ENCODE results near the gene ZNF555. TPM values are rescaled to one million over a fixed set of nuclear protein-coding genes. Genes with fewer than 3 reads are reported as not detected.
"Not testable (repeated sequence)": the region's sequence is repeated elsewhere in the genome, so short reads cannot be mapped to it uniquely, and the experiment has no call there.

The ZNF555 gene
- total RNA-seq = 6.9 TPM
- long read RNA-seq, full-length matches to known transcripts = 6 of 9 reads
- long read RNA-seq, partial matches to known transcripts = 1 of 9 reads
- long read RNA-seq, other reads (novel, unspliced or antisense) = 2 of 9 reads

DNA sequence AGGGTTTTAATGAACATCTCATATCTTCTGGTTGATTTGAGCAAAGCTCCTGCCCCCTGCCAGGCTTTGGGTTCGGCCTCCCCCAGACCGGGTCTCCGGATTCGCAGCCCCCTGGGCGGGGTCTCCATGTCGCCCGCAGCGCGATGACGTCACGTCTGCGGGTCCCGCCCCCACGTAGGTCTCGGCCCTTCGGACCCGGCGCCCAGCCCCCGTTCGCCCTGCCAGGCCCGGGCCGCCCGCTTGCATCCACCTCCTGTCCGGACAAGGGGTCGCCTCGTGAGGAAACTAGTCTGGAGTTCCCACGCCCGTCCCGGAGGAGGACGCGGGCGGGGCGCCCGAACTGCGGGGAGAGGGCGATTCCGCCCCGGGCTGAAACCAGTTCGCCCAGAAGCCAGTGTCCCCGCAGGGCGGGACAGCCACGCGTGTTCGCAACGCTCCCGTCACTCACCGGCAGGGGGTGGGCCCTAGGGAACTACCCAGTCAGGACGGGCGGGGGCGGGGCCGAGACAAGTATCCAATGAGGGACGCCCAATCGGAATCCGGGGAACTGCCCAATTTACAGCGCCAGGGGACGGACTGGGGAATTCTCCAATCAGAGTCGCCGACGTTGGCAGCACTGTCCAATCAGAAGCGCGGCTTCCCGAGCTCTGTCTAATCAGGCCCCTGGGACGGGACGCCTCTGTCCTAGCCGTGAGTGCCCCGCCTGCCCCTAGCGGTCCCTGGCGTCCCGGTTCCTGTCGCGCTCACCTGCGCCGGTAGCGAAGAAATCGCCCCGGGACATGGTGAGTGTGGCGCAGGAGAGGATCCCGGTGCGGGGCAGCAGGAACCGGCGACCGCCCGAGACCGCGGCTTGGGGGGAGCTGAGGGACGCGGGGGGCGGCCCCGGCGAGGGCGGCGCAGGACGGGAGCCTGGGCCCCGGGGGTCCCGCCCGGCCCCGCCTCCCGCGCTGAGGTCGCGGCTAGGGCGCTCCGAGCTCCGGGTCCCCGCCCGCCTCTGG lies at the start of gene ZNF555:
TSS of gene ZNF555 (plus strand) at position 682 of the 998 bp plus-strand sequence. CDS start at position 780, 98 bp downstream.
- H3K4me3 ChIP-seq = peak within 1 kb of the TSS; percentile 86
- H3K27ac ChIP-seq = peak within 1 kb of the TSS; percentile 93
- DNase-seq = peak; percentile 100
- ATAC-seq = peak; percentile 99
- no peaks in the 10 kb centered on the region for H3K27me3 ChIP-seq
- H3K36me3 ChIP-seq = no peaks in the 10 kb centered on the region
- TF ChIP-seq, protein P1, sequence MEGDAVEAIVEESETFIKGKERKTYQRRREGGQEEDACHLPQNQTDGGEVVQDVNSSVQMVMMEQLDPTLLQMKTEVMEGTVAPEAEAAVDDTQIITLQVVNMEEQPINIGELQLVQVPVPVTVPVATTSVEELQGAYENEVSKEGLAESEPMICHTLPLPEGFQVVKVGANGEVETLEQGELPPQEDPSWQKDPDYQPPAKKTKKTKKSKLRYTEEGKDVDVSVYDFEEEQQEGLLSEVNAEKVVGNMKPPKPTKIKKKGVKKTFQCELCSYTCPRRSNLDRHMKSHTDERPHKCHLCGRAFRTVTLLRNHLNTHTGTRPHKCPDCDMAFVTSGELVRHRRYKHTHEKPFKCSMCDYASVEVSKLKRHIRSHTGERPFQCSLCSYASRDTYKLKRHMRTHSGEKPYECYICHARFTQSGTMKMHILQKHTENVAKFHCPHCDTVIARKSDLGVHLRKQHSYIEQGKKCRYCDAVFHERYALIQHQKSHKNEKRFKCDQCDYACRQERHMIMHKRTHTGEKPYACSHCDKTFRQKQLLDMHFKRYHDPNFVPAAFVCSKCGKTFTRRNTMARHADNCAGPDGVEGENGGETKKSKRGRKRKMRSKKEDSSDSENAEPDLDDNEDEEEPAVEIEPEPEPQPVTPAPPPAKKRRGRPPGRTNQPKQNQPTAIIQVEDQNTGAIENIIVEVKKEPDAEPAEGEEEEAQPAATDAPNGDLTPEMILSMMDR (IDR thresholded peaks at IDR 0.05) = peak; percentile 54
- peaks cover under 1% of the 10 kb centered on the region for H3K9me3 ChIP-seq
- intact Hi-C loops (cut with DNase I) = no loop called here
- peaks cover 10% of the 10 kb centered on the region for H3K4me1 ChIP-seq

DNA sequence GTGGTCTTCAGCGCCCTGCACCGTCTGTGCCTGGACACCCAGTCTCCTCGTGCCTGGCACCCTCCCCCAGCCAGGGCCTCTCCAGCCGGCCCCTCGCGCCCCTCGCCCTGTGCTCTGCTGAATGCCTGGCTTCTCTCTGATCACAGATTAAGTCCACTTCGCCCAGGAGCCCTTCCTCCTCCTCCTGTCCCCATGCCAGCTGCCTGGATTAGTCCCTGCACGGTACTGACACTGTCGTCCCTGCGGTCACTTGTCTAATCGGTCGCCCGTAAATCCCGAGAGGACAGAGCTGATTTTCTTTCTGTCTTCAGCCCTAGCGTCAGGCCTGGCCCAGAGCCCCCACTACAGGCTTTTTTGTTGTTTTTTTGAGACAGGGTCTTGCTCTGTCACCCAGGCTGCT lies 49.4 kb upstream of the ZNF555 start:
- no peak overlapping the region for H3K27ac ChIP-seq
- ATAC-seq (no peak), DNase-seq (no peak)
- TF ChIP-seq, protein P1 (IDR thresholded peaks at IDR 0.05) = no peak
- no peaks in the 10 kb centered on the region for H3K27me3 ChIP-seq
- intact Hi-C loops (cut with DNase I) = no loop called here
- H3K9me3 ChIP-seq = no peaks in the 10 kb centered on the region
- H3K36me3 ChIP-seq = peaks cover 21% of the 10 kb centered on the region
- no peak overlapping the region for H3K4me3 ChIP-seq
- no peaks in the 10 kb centered on the region for H3K4me1 ChIP-seq

- H3K27me3 ChIP-seq; intact Hi-C loops (cut with DNase I); ATAC-seq; H3K27ac ChIP-seq; H3K4me1 ChIP-seq; H3K9me3 ChIP-seq; DNase-seq; H3K4me3 ChIP-seq: not testable (repeated sequence)
- H3K36me3 ChIP-seq = peaks cover 21% of the 10 kb centered on the region
Observed at GRCh38 chr19:2792666-2793065, 48.6 kb upstream of the ZNF555 start.

DNA sequence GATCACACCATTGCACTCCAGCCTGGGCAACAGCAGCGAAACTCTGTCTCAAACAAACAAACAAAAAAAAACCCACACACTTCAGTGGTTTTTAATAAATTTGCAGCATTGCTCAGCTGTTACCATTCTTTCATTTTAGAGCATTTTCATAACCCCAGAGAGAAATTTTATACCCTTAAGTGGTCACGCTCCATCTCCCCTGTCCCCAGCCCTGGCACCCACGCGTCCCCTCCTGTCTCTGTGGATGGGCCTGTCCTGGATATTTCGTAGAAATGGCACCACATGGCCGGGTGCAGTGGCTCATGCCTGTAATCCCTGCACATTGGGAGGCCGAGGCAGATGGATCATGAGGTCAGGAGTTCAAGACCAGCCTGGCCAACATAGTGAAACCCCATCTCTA lies 48.1 kb upstream of the ZNF555 start:
- Histone ChIP-seq H3K9me3 (no peaks in the 10 kb centered on the region), H3K27me3 (no peaks in the 10 kb centered on the region), H3K4me1 (no peaks in the 10 kb centered on the region), H3K36me3 (peaks cover 23% of the 10 kb centered on the region), H3K27ac (no peak overlapping the region), H3K4me3 (no peak overlapping the region)
- no peak for DNase-seq
- TF ChIP-seq, protein P1 (IDR thresholded peaks at IDR 0.05) = no peak
- ATAC-seq = no peak
- intact Hi-C loops (cut with DNase I) = no loop called here

GRCh38 chr19:2793577-2793976 lies 47.7 kb upstream of the ZNF555 start:
- Histone ChIP-seq H3K4me3 (no peak overlapping the region), H3K36me3 (peaks cover 27% of the 10 kb centered on the region), H3K27ac (no peak overlapping the region), H3K4me1 (no peaks in the 10 kb centered on the region), H3K9me3 (no peaks in the 10 kb centered on the region), H3K27me3 (no peaks in the 10 kb centered on the region)
- TF ChIP-seq, protein P1 (IDR thresholded peaks at IDR 0.05) = no peak
- ATAC-seq (no peak), DNase-seq (no peak)
- intact Hi-C loops (cut with DNase I) = no loop called here

Measured in upper lobe of right lung (tissue), 1 donor.